AG04449 (cell line): ENCODE data around the gene BCAR1.

Source experiments
- CTCF ChIA-PET: fragments of 350-600 bp; formaldehyde crosslinking; extraction: SDS; loops from one replicate; lab custom pipeline; 2021; ENCODE audit warnings: antibody characterized with exemption; lab: Yijun Ruan, JAX
- POLR2A ChIA-PET: fragments of 400-600, 350-600 bp; formaldehyde crosslinking; extraction: SDS; loops from one replicate; lab custom pipeline; 2020; ENCODE audit warnings: antibody characterized with exemption, inconsistent platforms; lab: Yijun Ruan, JAX
- DNase-seq: peaks from one replicate; pipeline ENCODE4 v3.0.0-alpha.2; 2010; ENCODE audit warnings: low read depth, low spot score
- H3K4me3 ChIP-seq: 2 replicates; pipeline ENCODE4 v1.5.1; 2011; ENCODE audit warnings: low read depth, mild to moderate bottlenecking, control low read depth, low read length
- CTCF ChIP-seq: IDR thresholded peaks from one replicate; pipeline ENCODE4 v1.5.1; 2011; ENCODE audit warnings: mild to moderate bottlenecking, moderate library complexity, low read length, control low read depth, inconsistent platforms; ENCODE audit not compliant: insufficient read depth; ENCODE audit errors: missing control alignments

Gene BCAR1

GRCh38 chr16:75238853-75239541 lies 12.4 kb downstream of the BCAR1 start:
- DNase-seq = no peak
- peak; percentile 11 for TF ChIP-seq CTCF
- no peak overlapping the region for H3K4me3 ChIP-seq
- CTCF ChIA-PET = interaction anchor here (0.9 to 11.6 kb wide), 6 partner anchors 11 to 164 kb away, joined by 3 to 221 read pairs (median 6); no protein-coding TSS in a partner anchor
- POLR2A ChIA-PET = interaction anchor here (0.8 to 1.1 kb wide), 2 partner anchors 11 to 14 kb away, joined by 3 to 4 read pairs; no protein-coding TSS in a partner anchor

DNA sequence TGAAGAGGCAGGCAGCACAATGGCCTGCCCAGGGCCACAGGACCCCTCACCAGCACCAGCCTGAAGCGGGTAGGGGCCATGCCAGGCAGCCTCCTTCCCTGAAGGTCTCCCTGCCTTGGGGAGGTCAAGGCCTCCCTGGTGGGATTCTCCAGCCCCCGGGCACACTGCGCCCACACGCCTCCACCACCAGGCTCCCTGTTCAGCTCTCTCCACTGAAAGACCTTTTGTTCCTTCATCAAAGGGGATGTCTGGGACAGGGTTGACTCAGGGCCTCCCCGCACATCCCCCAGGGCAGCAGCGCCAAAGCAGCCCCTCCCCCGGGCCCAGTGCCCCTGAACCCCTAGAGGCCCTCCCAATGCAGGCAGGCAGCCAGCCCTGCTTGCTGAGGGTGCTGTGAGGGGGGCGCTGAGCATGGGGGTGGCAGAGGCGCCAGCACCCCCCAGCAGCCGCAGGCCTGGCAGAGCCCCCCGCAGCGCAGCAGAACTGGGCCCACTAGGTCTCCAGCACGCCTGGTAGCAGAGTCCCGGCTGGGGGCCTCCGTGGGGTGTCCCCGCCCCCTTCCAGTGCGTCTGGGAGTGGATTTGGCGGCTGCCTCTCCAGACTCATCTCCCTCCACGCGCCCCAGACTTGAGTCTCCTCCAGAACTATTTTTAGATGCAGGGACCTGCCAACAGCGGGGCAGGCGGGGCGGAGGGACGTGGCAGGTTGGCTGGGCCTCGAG lies 13.1 kb downstream of the BCAR1 start:
- CTCF ChIA-PET = interaction anchor here (0.9 to 11.6 kb wide), 6 partner anchors 12 to 164 kb away, joined by 3 to 221 read pairs (median 6); no protein-coding TSS in a partner anchor
- peak; percentile 69 for DNase-seq
- POLR2A ChIA-PET = interaction anchor here (0.8 kb wide), 1 partner anchor 12 kb away, joined by 3 read pairs; no protein-coding TSS in a partner anchor
- H3K4me3 ChIP-seq = peak overlapping the region; percentile 8
- TF ChIP-seq CTCF = no peak

DNA sequence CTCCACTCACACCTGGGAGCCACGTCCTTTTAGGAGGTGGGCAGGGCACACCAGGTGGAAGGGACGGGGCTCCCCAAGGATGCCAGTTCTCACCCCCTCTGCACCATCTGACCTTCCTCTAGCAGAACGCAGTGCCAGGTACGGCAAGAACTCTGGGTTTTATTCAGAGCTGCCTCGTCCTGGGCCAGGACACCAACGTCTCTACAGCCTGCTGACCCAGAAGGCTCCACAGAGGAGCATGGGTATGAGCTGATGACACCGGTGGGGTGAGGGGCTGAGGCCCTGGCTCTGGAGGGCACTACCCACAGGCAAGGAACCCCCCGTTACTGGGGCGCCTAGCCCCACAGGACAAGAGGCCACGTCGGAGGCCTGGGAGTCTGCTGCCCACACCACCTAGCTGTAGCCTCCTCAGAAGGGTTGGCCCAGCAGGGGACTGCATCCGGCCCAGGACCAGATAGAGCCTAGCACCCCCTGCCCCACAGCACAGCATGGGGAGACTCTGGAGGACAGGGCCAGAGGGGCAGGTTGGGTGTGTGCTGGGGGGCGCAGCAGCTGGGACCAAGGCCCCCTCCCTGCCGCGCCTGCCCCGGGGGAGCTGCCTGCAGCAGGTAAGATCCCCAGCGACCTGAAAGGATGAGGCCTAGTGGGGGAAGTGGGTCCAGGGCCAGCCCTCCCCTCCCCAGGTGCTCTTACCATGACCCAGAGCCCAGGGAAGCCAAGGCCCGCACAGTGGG lies 13.9 kb downstream of the BCAR1 start:
- POLR2A ChIA-PET = no interaction called here
- DNase-seq = no peak
- no peak overlapping the region for H3K4me3 ChIP-seq
- CTCF ChIA-PET = interaction anchor here (1.1 to 11.6 kb wide), 5 partner anchors 10 to 165 kb away, joined by 4 to 221 read pairs (median 5); no protein-coding TSS in a partner anchor
- TF ChIP-seq CTCF = no peak

DNA sequence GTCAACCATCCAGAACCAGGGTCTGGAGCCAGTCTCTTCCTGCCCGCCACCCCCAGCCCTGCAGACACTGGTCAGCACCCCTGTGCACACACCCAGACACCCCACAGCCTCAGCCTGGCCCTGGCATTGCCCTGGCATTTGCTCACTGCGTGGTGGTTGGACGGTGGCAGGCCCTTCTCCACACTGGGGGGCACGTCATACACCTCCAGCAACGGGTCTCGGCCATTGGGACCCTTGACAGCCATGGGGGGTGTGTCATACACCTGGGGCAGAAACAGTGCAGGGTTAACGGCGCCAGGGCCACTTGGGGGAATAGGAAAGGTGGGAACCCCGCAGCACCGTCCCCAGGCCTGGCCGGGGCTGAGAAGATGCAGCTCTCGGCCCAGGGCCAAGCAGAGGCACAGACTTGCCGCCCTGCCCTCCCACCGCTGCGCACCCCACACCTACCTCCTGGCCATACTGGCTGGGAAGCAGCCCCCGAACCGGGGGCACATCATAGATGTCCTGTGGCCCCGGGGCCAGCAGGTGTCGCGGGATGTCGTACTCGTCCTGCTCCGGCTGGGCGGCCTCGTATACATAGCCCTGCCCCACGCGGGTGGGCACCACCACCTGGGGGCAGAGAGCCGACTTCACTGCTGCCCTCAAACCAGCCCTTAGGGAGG lies 14.6 kb downstream of the BCAR1 start:
- no peak for TF ChIP-seq CTCF
- no peak for DNase-seq
- ChIA-PET POLR2A (interaction anchor here (0.9 to 1.0 kb wide), 2 partner anchors 9 to 15 kb away, joined by 3 to 4 read pairs; no protein-coding TSS in a partner anchor), CTCF (interaction anchor here (1.1 to 11.6 kb wide), 7 partner anchors 10 to 166 kb away, joined by 4 to 221 read pairs (median 5); no protein-coding TSS in a partner anchor)
- no peak overlapping the region for H3K4me3 ChIP-seq

DNA sequence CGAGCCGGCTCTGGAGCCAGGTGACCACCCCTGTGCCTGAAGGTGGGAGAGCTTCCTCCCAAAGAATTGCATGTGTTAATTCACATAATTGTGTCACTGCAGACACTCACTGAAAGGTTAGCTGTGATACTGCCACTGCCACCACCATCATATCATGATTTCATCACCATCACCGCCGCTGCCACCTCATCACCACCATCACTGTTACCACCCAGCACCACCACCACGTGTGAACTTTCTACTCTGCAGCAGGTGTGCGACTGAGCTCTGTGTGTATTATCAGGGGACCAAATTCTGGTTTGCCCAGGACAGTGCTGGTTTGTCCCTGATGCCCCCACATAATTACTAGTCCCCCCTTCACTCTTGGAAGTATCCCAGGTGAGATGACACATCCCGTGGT lies 15.2 kb downstream of the BCAR1 start:
- no peak for DNase-seq
- CTCF ChIA-PET = interaction anchor here (1.1 to 11.6 kb wide), 6 partner anchors 11 to 166 kb away, joined by 3 to 221 read pairs (median 33); no protein-coding TSS in a partner anchor
- POLR2A ChIA-PET = interaction anchor here (0.9 to 1.0 kb wide), 2 partner anchors 9 to 16 kb away, joined by 3 to 4 read pairs; no protein-coding TSS in a partner anchor

More for the DNA sequence above, 15.2 kb downstream of the BCAR1 start:
- TF ChIP-seq CTCF = no peak
- no peak overlapping the region for H3K4me3 ChIP-seq
